Right hindlimb (tissue), 1 donor: Measurements from ENCODE around the gene MFSD6.

Experiments used
- DNase-seq: peaks from one replicate; pipeline ENCODE4 v3.0.0-alpha.2; 2018

The MFSD6 gene

GRCh38 chr2:190441564-190441963 lies 33.4 kb downstream of the MFSD6 start:
- DNase-seq, result no peak

- no peak for DNase-seq
Observed at GRCh38 chr2:190443055-190443454, 34.9 kb downstream of the MFSD6 start.

GRCh38 chr2:190443778-190444481 lies 35.8 kb downstream of the MFSD6 start:
- DNase-seq, result peak; percentile 64

- no peak for DNase-seq
Observed at GRCh38 chr2:190444976-190445375, 36.8 kb downstream of the MFSD6 start.

- DNase-seq, result no peak
Observed at GRCh38 chr2:190446193-190446592, 38.0 kb downstream of the MFSD6 start.

- DNase-seq, result no peak
Observed at GRCh38 chr2:190446750-190447516, 38.8 kb downstream of the MFSD6 start.

GRCh38 chr2:190447766-190448165 lies 39.6 kb downstream of the MFSD6 start:
- DNase-seq, result no peak

GRCh38 chr2:190449925-190450324 lies 41.8 kb downstream of the MFSD6 start:
- DNase-seq, result no peak

- no peak for DNase-seq
Observed at GRCh38 chr2:190450363-190450762, 42.2 kb downstream of the MFSD6 start.

- no peak for DNase-seq
Observed at GRCh38 chr2:190451561-190452176, 43.5 kb downstream of the MFSD6 start.

- DNase-seq, result no peak
Observed at GRCh38 chr2:190452433-190452832, 44.3 kb downstream of the MFSD6 start.

GRCh38 chr2:190454795-190455194 lies 46.6 kb downstream of the MFSD6 start:
- no peak for DNase-seq

- no peak for DNase-seq
Observed at GRCh38 chr2:190455358-190456095, 47.4 kb downstream of the MFSD6 start.

GRCh38 chr2:190456833-190457232 lies 48.7 kb downstream of the MFSD6 start:
- DNase-seq, result no peak

GRCh38 chr2:190457256-190457655 lies 49.1 kb downstream of the MFSD6 start:
- no peak for DNase-seq

- no peak for DNase-seq
Observed at GRCh38 chr2:190458352-190459107, 50.4 kb downstream of the MFSD6 start.

GRCh38 chr2:190459881-190460280 lies 51.7 kb downstream of the MFSD6 start:
- DNase-seq, result no peak

- DNase-seq, result no peak
Observed at GRCh38 chr2:190460487-190460886, 52.3 kb downstream of the MFSD6 start.

- no peak for DNase-seq
Observed at GRCh38 chr2:190462181-190462580, 54.0 kb downstream of the MFSD6 start.

- no peak for DNase-seq
Observed at GRCh38 chr2:190462611-190463010, 54.5 kb downstream of the MFSD6 start.

GRCh38 chr2:190465060-190465459 lies 56.9 kb downstream of the MFSD6 start:
- DNase-seq, result no peak

- DNase-seq, result peak; percentile 41
Observed at GRCh38 chr2:190466819-190467446, 58.8 kb downstream of the MFSD6 start.
